Mucosa of stomach (tissue), 1 donor: ENCODE results near the gene SZT2.
"Not testable (repeated sequence)": the region's sequence is repeated elsewhere in the genome, so short reads cannot be mapped to it uniquely, and the experiment has no call there.

ENCODE experiments used
- H3K27me3 ChIP-seq: one replicate; pipeline ENCODE4 v1.7.0; 2013; ENCODE audit warnings: mild to moderate bottlenecking, low read length; ENCODE audit not compliant: control insufficient read depth, insufficient read depth
- H3K36me3 ChIP-seq: one replicate; pipeline ENCODE4 v1.7.0; 2013; ENCODE audit warnings: low read length; ENCODE audit not compliant: control insufficient read depth, insufficient read depth
- H3K4me1 ChIP-seq: one replicate; pipeline ENCODE4 v1.7.0; 2013; ENCODE audit warnings: mild to moderate bottlenecking, low read length; ENCODE audit not compliant: control insufficient read depth, insufficient read depth
- H3K4me3 ChIP-seq: one replicate; pipeline ENCODE4 v1.7.0; 2013; ENCODE audit warnings: low read length
- H3K9ac ChIP-seq: one replicate; pipeline ENCODE4 v1.7.0; 2013; ENCODE audit warnings: mild to moderate bottlenecking, low read length, moderate library complexity
- H3K9me3 ChIP-seq: one replicate; pipeline ENCODE4 v1.7.0; 2013; ENCODE audit warnings: mild to moderate bottlenecking, low read length, moderate library complexity; ENCODE audit not compliant: control insufficient read depth
- donor health status: Pancreatic carcinoma.

The SZT2 gene

GRCh38 chr1:43481491-43481890 is 91.8 kb downstream of the SZT2 start:
- no peak overlapping the region for H3K9ac ChIP-seq
- H3K36me3 ChIP-seq: no peaks in the 10 kb centered on the region
- H3K9me3 ChIP-seq: no peaks in the 10 kb centered on the region
- no peak overlapping the region for H3K4me3 ChIP-seq
- no peaks in the 10 kb centered on the region for H3K4me1 ChIP-seq
- no peaks in the 10 kb centered on the region for H3K27me3 ChIP-seq

DNA sequence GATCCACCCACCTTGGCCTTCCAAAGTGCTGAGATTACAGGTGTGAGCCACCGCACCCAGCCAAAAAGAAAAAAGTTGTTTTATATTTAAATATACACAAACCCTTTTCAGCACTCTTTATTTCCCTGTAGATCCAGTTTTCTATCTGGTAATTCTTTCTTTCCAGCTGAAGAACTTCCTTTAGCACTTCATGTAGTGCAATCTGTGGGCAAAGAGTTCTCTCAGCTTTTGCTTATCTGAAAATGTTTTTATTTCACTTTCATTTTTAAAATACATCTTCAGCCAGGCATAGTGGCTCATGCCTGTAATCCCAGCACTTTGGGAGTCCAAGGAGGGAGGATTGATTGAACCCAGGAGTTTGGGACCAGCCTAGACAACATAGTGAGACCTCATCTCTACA is 92.5 kb downstream of the SZT2 start:
- no peaks in the 10 kb centered on the region for H3K9me3 ChIP-seq
- H3K27me3 ChIP-seq: no peaks in the 10 kb centered on the region
- H3K9ac ChIP-seq: no peak overlapping the region
- no peaks in the 10 kb centered on the region for H3K4me1 ChIP-seq
- H3K4me3 ChIP-seq: no peak overlapping the region
- no peaks in the 10 kb centered on the region for H3K36me3 ChIP-seq

DNA sequence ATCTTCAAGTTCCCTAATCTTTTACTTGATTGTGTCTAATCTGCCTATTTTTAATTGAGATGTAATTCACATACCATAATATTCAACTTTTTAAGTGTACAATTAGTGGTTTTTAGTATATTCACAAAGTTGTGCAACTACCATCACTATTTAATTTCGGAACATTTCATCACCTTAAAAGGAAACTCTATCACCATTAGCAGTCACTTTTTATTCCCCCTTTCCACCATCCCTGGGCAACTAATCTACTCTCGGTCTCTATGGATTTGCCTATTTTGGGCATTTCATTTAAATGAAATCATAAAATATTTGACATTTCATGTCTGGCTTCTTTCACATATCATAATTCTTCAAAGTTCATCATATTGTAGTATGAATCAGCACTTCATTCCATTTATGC is 94.7 kb downstream of the SZT2 start:
- Histone ChIP-seq H3K4me1 (no peaks in the 10 kb centered on the region), H3K4me3 (no peak overlapping the region), H3K9me3 (no peaks in the 10 kb centered on the region), H3K36me3 (no peaks in the 10 kb centered on the region), H3K9ac (no peak overlapping the region), H3K27me3 (no peaks in the 10 kb centered on the region)

- H3K4me1 ChIP-seq: no peaks in the 10 kb centered on the region
- H3K9me3 ChIP-seq: no peaks in the 10 kb centered on the region
- no peaks in the 10 kb centered on the region for H3K27me3 ChIP-seq
- H3K9ac ChIP-seq: no peak overlapping the region
- no peaks in the 10 kb centered on the region for H3K36me3 ChIP-seq
- no peak overlapping the region for H3K4me3 ChIP-seq
These were observed 98.5 kb downstream of the SZT2 start for GRCh38 chr1:43488165-43488564.

- no peaks in the 10 kb centered on the region for H3K27me3 ChIP-seq
- no peak overlapping the region for H3K4me3 ChIP-seq
- H3K36me3 ChIP-seq: no peaks in the 10 kb centered on the region
- no peaks in the 10 kb centered on the region for H3K4me1 ChIP-seq
- H3K9me3 ChIP-seq: no peaks in the 10 kb centered on the region
- no peak overlapping the region for H3K9ac ChIP-seq
These were observed 101.4 kb downstream of the SZT2 start for GRCh38 chr1:43491061-43491460.

- Histone ChIP-seq H3K36me3 (no peaks in the 10 kb centered on the region), H3K27me3 (no peaks in the 10 kb centered on the region), H3K9ac (no peak overlapping the region), H3K9me3 (no peaks in the 10 kb centered on the region), H3K4me1 (no peaks in the 10 kb centered on the region), H3K4me3 (no peak overlapping the region)
These were observed 103.1 kb downstream of the SZT2 start for GRCh38 chr1:43492826-43493225.

- Histone ChIP-seq H3K9me3 (no peaks in the 10 kb centered on the region), H3K4me3 (no peak overlapping the region), H3K4me1 (no peaks in the 10 kb centered on the region), H3K27me3 (no peaks in the 10 kb centered on the region), H3K9ac (no peak overlapping the region), H3K36me3 (no peaks in the 10 kb centered on the region)
These were observed 104.2 kb downstream of the SZT2 start for GRCh38 chr1:43493661-43494450.

DNA sequence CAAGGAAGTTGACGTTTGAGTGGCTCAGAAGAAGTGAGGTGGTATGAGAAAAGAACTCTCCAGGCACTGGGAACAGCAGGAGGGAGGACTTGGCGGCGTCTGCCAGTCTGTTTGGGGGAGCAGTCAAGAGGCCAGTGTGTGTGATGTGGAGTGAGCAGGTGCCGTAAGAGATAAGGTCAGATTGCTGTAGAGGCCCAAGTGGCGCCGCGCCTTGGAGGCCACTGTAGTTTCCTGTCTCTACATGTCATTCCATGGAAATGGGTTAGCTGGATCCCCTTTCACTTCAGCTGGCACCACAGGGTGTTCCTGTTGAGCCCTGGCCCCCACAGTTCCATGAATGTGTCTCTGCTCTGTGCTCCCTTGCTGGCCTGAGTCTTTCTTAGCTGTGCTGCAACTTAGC is 105.5 kb downstream of the SZT2 start:
- Histone ChIP-seq H3K27me3 (no peaks in the 10 kb centered on the region), H3K4me1 (no peaks in the 10 kb centered on the region), H3K4me3 (no peak overlapping the region), H3K36me3 (no peaks in the 10 kb centered on the region), H3K9me3 (no peaks in the 10 kb centered on the region), H3K9ac (no peak overlapping the region)

DNA sequence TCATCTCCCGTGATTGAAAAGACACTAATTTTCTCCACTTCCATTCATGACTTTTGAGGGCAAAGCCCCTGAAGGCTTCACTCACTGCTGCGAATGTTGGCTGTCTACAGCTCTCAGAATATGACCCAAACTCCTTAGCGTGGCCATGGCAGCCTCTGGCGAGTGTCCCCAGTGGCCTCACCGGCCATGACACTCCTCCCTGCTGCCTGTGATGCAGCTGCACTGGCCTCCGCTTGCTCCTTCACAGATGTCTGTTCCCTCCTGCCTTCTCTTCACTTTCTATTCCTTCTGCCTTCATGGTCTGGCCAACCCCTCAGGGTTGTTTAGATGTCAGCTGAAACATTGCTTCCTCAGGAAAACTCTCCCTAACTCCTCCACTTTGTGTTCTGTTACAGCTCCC is 110.2 kb downstream of the SZT2 start:
- Histone ChIP-seq H3K4me1 (no peaks in the 10 kb centered on the region), H3K9me3 (no peaks in the 10 kb centered on the region), H3K36me3 (no peaks in the 10 kb centered on the region), H3K27me3 (no peaks in the 10 kb centered on the region), H3K9ac (no peak overlapping the region), H3K4me3 (no peak overlapping the region)

DNA sequence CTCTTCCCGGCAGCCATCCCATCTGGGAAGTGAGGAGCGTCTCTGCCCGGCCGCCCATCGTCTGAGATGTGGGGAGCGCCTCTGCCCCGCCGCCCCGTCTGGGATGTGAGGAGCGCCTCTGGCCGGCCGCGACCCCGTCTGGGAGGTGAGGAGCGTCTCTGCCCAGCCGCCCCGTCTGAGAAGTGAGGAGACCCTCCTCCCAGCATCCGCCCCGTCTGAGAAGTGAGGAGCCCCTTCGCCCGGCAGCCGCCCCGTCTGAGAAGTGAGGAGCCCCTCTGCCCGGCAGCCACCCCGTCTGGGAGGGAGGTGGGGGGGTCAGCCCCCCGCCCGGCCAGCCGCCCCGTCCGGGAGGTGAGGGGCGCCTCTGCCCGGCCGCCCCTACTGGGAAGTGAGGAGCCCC is 112.1 kb downstream of the SZT2 start:
- not testable (repeated sequence) for H3K27me3 ChIP-seq, H3K4me1 ChIP-seq, H3K36me3 ChIP-seq, H3K9me3 ChIP-seq, H3K4me3 ChIP-seq, H3K9ac ChIP-seq

DNA sequence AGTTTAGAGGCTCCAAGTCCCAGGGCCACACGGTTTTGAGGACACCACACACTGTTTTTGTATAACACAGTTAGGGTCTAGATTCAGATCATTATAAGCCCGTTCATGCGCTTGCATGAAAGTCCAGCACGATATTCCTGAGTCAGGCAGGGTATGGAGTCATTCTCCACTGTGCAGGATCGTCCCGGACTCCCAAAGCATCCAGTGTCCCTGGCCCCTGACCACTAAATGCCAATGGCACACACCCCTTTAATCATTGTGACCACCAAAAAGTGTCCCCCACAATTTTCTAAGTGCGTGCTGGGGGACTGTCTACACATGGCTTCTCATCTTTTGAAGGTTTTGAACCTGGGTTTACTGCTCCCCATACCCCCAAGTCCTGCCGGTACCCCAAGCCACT is 113.8 kb downstream of the SZT2 start:
- H3K9ac ChIP-seq: no peak overlapping the region
- no peaks in the 10 kb centered on the region for H3K9me3 ChIP-seq
- H3K4me3 ChIP-seq: no peak overlapping the region
- H3K27me3 ChIP-seq: no peaks in the 10 kb centered on the region
- no peaks in the 10 kb centered on the region for H3K36me3 ChIP-seq
- H3K4me1 ChIP-seq: no peaks in the 10 kb centered on the region
